H1 (cell line): Measurements from ENCODE around the gene DYNLRB2.

Experiments
- BCL11A ChIP-seq, 2 experiments: IDR thresholded peaks; one replicate each; pipeline ENCODE4 v1.6.1; 2011; ENCODE audit warnings: low read depth in 2 of 2, low read length in 2 of 2, mild to moderate bottlenecking in 2 of 2
- CTCF ChIP-seq, 3 experiments: IDR thresholded peaks; 1 replicate in 2 of 3; 2 replicates in 1 of 3; pipeline versions ENCODE4 v1.5.1 to v1.6.1; 2011; ENCODE audit warnings: low read length in 3 of 3, mild to moderate bottlenecking in 3 of 3, inconsistent platforms in 2 of 3, low read depth in 1 of 3, moderate library complexity in 1 of 3; ENCODE audit not compliant: insufficient read depth in 1 of 3; ENCODE audit errors: control extremely low read depth in 1 of 3
- KDM1A ChIP-seq: fragments of 200-600, 300-600 bp; sonication (generic); IDR thresholded peaks from 2 replicates; pipeline ENCODE4 v1.7.1; 2016; ENCODE audit warnings: mild to moderate bottlenecking, low read length, borderline replicate concordance

- TF ChIP-seq CTCF (IDR thresholded peaks at IDR 0.05; ENCODE audit: control extremely low read depth in 1 of 3, insufficient read depth in 1 of 3, low read depth in 1 of 3, low read length in 3 of 3) (no peak), BCL11A (IDR thresholded peaks at IDR 0.05; ENCODE audit: low read depth in 2 of 2, low read length in 2 of 2) (no peak), KDM1A (no peak)
Observed at GRCh38 chr16:80577485-80578280, 36.9 kb downstream of the DYNLRB2 start.
